GM15510 (cell line): ENCODE results near the gene PGBD5.

ENCODE experiments used
- POLR2A ChIP-seq: IDR thresholded peaks from 3 replicates; pipeline ENCODE4 v1.6.1; 2011; ENCODE audit warnings: borderline replicate concordance; ENCODE audit not compliant: insufficient read length; ENCODE audit errors: extremely low read depth

Gene PGBD5

GRCh38 chr1:230352537-230352936, 73.6 kb downstream of the PGBD5 start:
- TF ChIP-seq POLR2A: no peak

- TF ChIP-seq POLR2A: no peak
These were observed 74.1 kb downstream of the PGBD5 start for GRCh38 chr1:230351983-230352382.

GRCh38 chr1:230351514-230351913, 74.6 kb downstream of the PGBD5 start:
- TF ChIP-seq POLR2A: no peak

- no peak for TF ChIP-seq POLR2A
These were observed 75.8 kb downstream of the PGBD5 start for GRCh38 chr1:230350208-230350921.

- no peak for TF ChIP-seq POLR2A
These were observed 77.1 kb downstream of the PGBD5 start for GRCh38 chr1:230349020-230349393.

- TF ChIP-seq POLR2A: no peak
These were observed 77.6 kb downstream of the PGBD5 start for GRCh38 chr1:230348386-230349019.

- no peak for TF ChIP-seq POLR2A
These were observed 78.2 kb downstream of the PGBD5 start for GRCh38 chr1:230347896-230348295.

GRCh38 chr1:230345139-230345885, 80.8 kb downstream of the PGBD5 start:
- TF ChIP-seq POLR2A: no peak

GRCh38 chr1:230342699-230343098, 83.4 kb downstream of the PGBD5 start:
- no peak for TF ChIP-seq POLR2A

- TF ChIP-seq POLR2A: no peak
These were observed 84.1 kb downstream of the PGBD5 start for GRCh38 chr1:230342019-230342418.

- no peak for TF ChIP-seq POLR2A
These were observed 85.0 kb downstream of the PGBD5 start for GRCh38 chr1:230341162-230341546.

GRCh38 chr1:230340526-230341161, 85.5 kb downstream of the PGBD5 start:
- no peak for TF ChIP-seq POLR2A

- TF ChIP-seq POLR2A: no peak
These were observed 87.1 kb downstream of the PGBD5 start for GRCh38 chr1:230339033-230339432.

GRCh38 chr1:230337266-230337665, 88.9 kb downstream of the PGBD5 start:
- TF ChIP-seq POLR2A: no peak

- TF ChIP-seq POLR2A: no peak
These were observed 90.1 kb downstream of the PGBD5 start for GRCh38 chr1:230335861-230336522.
